UCSD-AML1 (cell line): Measurements from ENCODE around the gene FEZF2.

Experiments used
- DNase-seq: peaks from one replicate; lab custom pipeline; 2025; ENCODE audit not compliant: unreplicated experiment; lab: John Stamatoyannopoulos, UW

Gene FEZF2

GRCh38 chr3:62332835-62333244, 40.5 kb downstream of the FEZF2 start:
- DNase-seq = no peak

DNA sequence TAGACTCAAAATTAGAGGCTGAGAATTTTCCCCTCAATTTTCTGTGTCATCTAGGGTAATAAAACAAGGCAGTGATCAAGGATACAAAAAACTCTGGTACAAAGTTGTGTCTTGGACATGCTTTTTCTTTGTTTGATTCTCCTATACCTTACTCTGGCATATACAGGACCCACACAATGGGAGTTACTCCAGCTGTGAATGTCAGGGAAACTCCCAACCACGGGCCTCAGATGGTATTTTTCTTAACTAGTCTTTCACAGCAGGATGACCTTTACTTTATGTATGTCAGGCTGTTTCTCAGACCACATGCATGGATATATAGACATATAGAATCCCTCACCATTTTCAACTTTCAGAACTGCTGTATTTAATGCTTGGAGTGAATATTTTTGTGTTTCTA, 41.3 kb downstream of the FEZF2 start:
- no peak for DNase-seq

DNA sequence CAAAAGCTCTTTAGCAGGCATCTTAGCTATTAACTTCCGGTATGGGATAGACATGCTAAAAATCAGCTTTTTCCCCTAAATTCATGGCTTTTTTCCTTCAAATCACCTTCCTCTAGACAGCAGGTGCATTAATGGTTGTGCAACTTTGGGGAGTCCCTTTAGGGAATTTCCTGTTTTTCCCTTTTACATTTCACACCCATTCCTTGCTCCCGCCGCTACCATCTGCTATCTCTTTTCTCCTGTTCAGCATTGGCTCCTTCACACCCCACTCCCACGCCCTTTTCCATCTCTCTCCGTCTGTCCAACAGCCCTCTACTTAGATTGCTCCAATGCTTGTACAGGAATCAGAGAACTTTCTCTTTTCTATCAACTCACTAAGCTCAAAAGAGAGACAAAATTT, 43.4 kb downstream of the FEZF2 start:
- DNase-seq = no peak

DNA sequence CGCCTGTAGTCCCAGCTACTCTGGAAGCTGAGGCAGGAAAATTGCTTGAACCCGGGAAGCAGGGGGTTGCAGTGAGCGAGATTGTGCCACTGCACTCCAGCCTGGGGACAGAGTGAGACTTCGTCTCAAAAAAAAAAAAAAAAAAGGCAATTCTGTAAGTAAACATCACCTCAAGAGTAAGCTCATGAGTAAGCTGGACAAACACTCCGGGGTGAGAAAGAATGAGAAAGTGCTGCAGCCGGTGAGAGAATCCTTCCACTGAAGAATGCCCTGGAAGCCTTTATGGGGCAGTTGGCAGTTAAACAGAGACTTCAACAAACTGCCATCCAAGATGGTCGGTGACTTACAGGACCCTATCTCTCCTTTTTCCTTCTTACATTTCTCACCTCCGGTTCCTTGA, 47.5 kb downstream of the FEZF2 start:
- no peak for DNase-seq

DNA sequence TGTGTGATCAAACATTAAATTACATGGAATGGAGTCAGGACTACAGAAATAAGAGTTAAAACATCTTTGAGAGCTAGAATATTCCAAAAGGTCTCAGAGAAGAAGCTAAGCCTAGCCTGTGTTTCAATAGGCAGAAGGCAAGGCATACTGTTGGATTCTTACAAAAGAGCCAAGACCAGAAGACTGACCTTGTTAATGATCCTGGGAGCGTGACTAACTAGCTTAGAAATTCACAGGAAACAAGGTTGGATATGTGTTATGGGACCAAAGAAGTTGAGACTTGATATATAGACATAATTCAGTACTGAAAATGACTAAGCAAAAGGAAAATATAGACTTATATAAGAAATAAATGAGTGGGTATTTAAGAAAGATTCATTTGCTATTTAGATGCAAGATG, 50.1 kb downstream of the FEZF2 start:
- no peak for DNase-seq
